GM23338 (cell line): ENCODE results near the gene DSCAML1. TPM values are rescaled to one million over a fixed set of nuclear protein-coding genes. Genes with fewer than 3 reads are reported as not detected.

Experiments used
- ATAC-seq: fragments of 200-7000 bp; cut with Tn5 transposase; 3 replicates; pipeline ENCODE4 v1.9.1; 2020
- DNase-seq: peaks from one replicate; pipeline ENCODE4 v3.0.0-alpha.2; 2015; ENCODE audit warnings: low spot score
- H2AFZ ChIP-seq: fragments of 200-600 bp; sonication (generic); 2 replicates; pipeline ENCODE4 v1.8.0; 2016; ENCODE audit warnings: antibody characterized with exemption, mild to moderate bottlenecking, moderate library complexity
- H3F3A ChIP-seq: fragments of 200-600 bp; sonication (generic); replicated peaks from 2 replicates; pipeline ENCODE4 v1.8.0; 2017; ENCODE audit warnings: antibody characterized with exemption, mixed run types, low read depth
- H3K27ac ChIP-seq: fragments of 200-600 bp; sonication (generic); 2 replicates; pipeline ENCODE4 v1.6.1; 2016; ENCODE audit warnings: low read depth
- H3K27me3 ChIP-seq: fragments of 200-600 bp; sonication (generic); 2 replicates; pipeline ENCODE4 v1.8.0; 2016; ENCODE audit warnings: mild to moderate bottlenecking, mixed run types, moderate library complexity; ENCODE audit not compliant: insufficient read depth
- H3K36me3 ChIP-seq: fragments of 200-600 bp; sonication (generic); 2 replicates; pipeline ENCODE4 v1.8.0; 2016; ENCODE audit warnings: mild to moderate bottlenecking; ENCODE audit not compliant: insufficient read depth
- H3K4me1 ChIP-seq: fragments of 200-600 bp; sonication (generic); 2 replicates; pipeline ENCODE4 v1.8.0; 2016; ENCODE audit warnings: mild to moderate bottlenecking, moderate library complexity; ENCODE audit not compliant: insufficient read depth
- H3K4me2 ChIP-seq: fragments of 200-600 bp; sonication (generic); 2 replicates; pipeline ENCODE4 v1.7.1; 2017; ENCODE audit warnings: mixed run types
- H3K4me3 ChIP-seq: fragments of 200-600 bp; sonication (generic); 2 replicates; pipeline ENCODE4 v1.6.1; 2016; ENCODE audit warnings: mixed run types
- H3K79me2 ChIP-seq: fragments of 200-600 bp; sonication (generic); replicated peaks from 2 replicates; pipeline ENCODE4 v1.8.0; 2017; ENCODE audit warnings: mild to moderate bottlenecking; ENCODE audit not compliant: insufficient read depth
- H3K9me2 ChIP-seq: fragments of 200-600 bp; sonication (generic); 2 replicates; pipeline ENCODE4 v1.8.0; 2017; ENCODE audit not compliant: insufficient read depth
- H4K20me1 ChIP-seq: fragments of 200-600 bp; sonication (generic); replicated peaks from 2 replicates; pipeline ENCODE4 v1.8.0; 2017; ENCODE audit warnings: mild to moderate bottlenecking; ENCODE audit not compliant: insufficient read depth
- H3K27ac Mint-ChIP-seq: 2 replicates; pipeline ENCODE4 v1.8.0; 2020; ENCODE audit warnings: inconsistent platforms, mild to moderate bottlenecking, moderate library complexity, mixed read lengths
- H3K27me3 Mint-ChIP-seq: 3 replicates; pipeline ENCODE4 v1.8.0; 2022; ENCODE audit warnings: low read depth, mild to moderate bottlenecking, moderate library complexity, mixed read lengths, inconsistent platforms; ENCODE audit not compliant: insufficient read depth, poor library complexity
- H3K36me3 Mint-ChIP-seq: 3 replicates; pipeline ENCODE4 v1.8.0; 2021; ENCODE audit warnings: low read depth, mild to moderate bottlenecking, inconsistent platforms, moderate library complexity, mixed read lengths
- H3K4me1 Mint-ChIP-seq: 3 replicates; pipeline ENCODE4 v1.8.0; 2020; ENCODE audit warnings: mild to moderate bottlenecking, inconsistent platforms, mixed read lengths
- H3K4me3 Mint-ChIP-seq: 3 replicates; pipeline ENCODE4 v1.8.0; 2021; ENCODE audit warnings: moderate library complexity, mild to moderate bottlenecking, inconsistent platforms, mixed read lengths
- H3K9me3 Mint-ChIP-seq: 3 replicates; pipeline ENCODE4 v1.8.0; 2020; ENCODE audit warnings: moderate library complexity, mild to moderate bottlenecking, inconsistent platforms, mixed read lengths
- CREB1 ChIP-seq: fragments of 250-450 bp; sonication (Bioruptor Pico); IDR thresholded peaks from 2 replicates; pipeline ENCODE4 v1.5.0; 2020; ENCODE audit warnings: low read depth, mild to moderate bottlenecking, moderate library complexity
- ETS1 ChIP-seq: IDR thresholded peaks from 2 replicates; pipeline ENCODE4 v1.6.1; 2016; ENCODE audit warnings: antibody characterized with exemption
- EZH2 ChIP-seq: fragments of 200-600 bp; sonication (generic); IDR thresholded peaks from one replicate; pipeline ENCODE4 v1.8.0; 2017; ENCODE audit warnings: antibody characterized with exemption, mild to moderate bottlenecking, low read depth; ENCODE audit not compliant: unreplicated experiment
- JUNB ChIP-seq: IDR thresholded peaks from one replicate; pipeline ENCODE4 v1.6.1; 2016; ENCODE audit warnings: antibody characterized with exemption; ENCODE audit not compliant: unreplicated experiment
- NANOG ChIP-seq: IDR thresholded peaks from 2 replicates; pipeline ENCODE4 v1.6.1; 2016; ENCODE audit warnings: antibody characterized with exemption, borderline replicate concordance
- POLR2AphosphoS5 ChIP-seq: IDR thresholded peaks from 2 replicates; pipeline ENCODE4 v1.6.1; 2016; ENCODE audit warnings: antibody characterized with exemption, low read depth
- STAT1 ChIP-seq: IDR thresholded peaks from one replicate; pipeline ENCODE4 v1.6.1; 2016; ENCODE audit warnings: antibody characterized with exemption; ENCODE audit not compliant: unreplicated experiment
- ZNF114 ChIP-seq: fragments of 250-450 bp; sonication (Bioruptor Pico); IDR thresholded peaks from 2 replicates; pipeline ENCODE4 v1.5.0; 2020; ENCODE audit warnings: mild to moderate bottlenecking, moderate library complexity
- ZNF331 ChIP-seq: fragments of 250-450 bp; sonication (Bioruptor Pico); IDR thresholded peaks from 2 replicates; pipeline ENCODE4 v1.5.0; 2020; ENCODE audit warnings: low read depth, mild to moderate bottlenecking, moderate library complexity
- polyA plus RNA-seq: library from polyadenylated mRNA; unstranded; fragments of >200 nt; fragmentation: Nextera tagmentation; extraction: Ambion mirVana; gene quantifications from 2 replicates; pipeline ENCODE4 v1.2.1, GENCODE V29; 2016
- total RNA-seq: library from RNA; depleted of rRNA; stranded (reverse); fragments of >200 nt; shearing (Covaris generic); gene quantifications from 2 replicates; pipeline ENCODE4 v1.2.3, GENCODE V29; 2014
- TF ChIP-seq, protein P1 (sequence below): IDR thresholded peaks from one replicate; pipeline ENCODE4 v1.6.1; 2018; ENCODE audit warnings: antibody characterized with exemption; ENCODE audit not compliant: unreplicated experiment
- TF ChIP-seq, protein P2 (sequence below), 2 experiments: fragments of 200-600 bp in 1 of 2; sonication (generic) in 1 of 2; conservative IDR thresholded peaks; 2 replicates each; pipeline versions ENCODE4 v1.5.1 to v1.6.1; 2016 to 2017; ENCODE audit warnings: antibody characterized with exemption in 2 of 2, low read depth in 2 of 2, mild to moderate bottlenecking in 2 of 2, moderate library complexity in 1 of 2

Gene DSCAML1
- total and polyA plus RNA-seq, 2 experiments from 2014 or later: 0.17 TPM; not detected in 1

DNA sequence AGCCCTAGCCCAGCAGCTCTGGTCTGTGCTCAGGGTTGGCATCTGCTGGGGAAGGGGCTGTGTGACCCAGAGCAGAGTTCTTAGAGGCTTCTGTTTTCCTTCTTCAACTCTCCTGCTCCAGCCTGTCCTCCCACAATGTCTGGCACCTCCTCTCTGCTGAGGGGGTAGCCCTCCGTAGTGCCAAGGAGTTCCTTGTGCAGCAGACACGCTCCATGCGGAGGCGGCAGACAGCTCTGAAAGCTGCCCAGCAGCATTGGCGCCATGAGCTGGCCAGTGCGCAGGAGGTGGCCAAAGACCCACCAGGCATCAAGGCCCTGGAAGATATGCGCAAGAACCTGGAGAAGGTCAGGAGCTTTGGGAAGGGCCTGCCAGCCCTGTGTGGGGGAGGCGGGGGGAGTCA lies 400.0 kb downstream of the DSCAML1 start:
- TF ChIP-seq POLR2AphosphoS5 (no peak), JUNB (no peak), ZNF331 (no peak), EZH2 (no peak)
- Mint-ChIP-seq H3K4me1 (peaks cover 7% of the 10 kb centered on the region; the same call in 1 of the 3 replicates), H3K27me3 (no peaks in the 10 kb centered on the region), H3K9me3 (peaks cover 35% of the 10 kb centered on the region), H3K27ac (no peak overlapping the region), H3K4me3 (no peak overlapping the region), H3K36me3 (peaks cover 77% of the 10 kb centered on the region)
- Histone ChIP-seq H3K4me3 (no peak overlapping the region), H3K36me3 (peaks cover 29% of the 10 kb centered on the region), H3K9me2 (no peaks in the 10 kb centered on the region), H3K27me3 (no peaks in the 10 kb centered on the region), H3K4me1 (no peaks in the 10 kb centered on the region), H3K4me2 (no peak overlapping the region), H2AFZ (no peak overlapping the region), H3K79me2 (no peaks in the 10 kb centered on the region), H3F3A (no peaks in the 10 kb centered on the region), H3K27ac (no peak overlapping the region), H4K20me1 (no peaks in the 10 kb centered on the region)
- no peak for DNase-seq
- no peak for ATAC-seq

GRCh38 chr11:117395476-117395875 lies 401.5 kb downstream of the DSCAML1 start:
- H3K27ac Mint-ChIP-seq: no peak overlapping the region
- TF ChIP-seq, protein P1, sequence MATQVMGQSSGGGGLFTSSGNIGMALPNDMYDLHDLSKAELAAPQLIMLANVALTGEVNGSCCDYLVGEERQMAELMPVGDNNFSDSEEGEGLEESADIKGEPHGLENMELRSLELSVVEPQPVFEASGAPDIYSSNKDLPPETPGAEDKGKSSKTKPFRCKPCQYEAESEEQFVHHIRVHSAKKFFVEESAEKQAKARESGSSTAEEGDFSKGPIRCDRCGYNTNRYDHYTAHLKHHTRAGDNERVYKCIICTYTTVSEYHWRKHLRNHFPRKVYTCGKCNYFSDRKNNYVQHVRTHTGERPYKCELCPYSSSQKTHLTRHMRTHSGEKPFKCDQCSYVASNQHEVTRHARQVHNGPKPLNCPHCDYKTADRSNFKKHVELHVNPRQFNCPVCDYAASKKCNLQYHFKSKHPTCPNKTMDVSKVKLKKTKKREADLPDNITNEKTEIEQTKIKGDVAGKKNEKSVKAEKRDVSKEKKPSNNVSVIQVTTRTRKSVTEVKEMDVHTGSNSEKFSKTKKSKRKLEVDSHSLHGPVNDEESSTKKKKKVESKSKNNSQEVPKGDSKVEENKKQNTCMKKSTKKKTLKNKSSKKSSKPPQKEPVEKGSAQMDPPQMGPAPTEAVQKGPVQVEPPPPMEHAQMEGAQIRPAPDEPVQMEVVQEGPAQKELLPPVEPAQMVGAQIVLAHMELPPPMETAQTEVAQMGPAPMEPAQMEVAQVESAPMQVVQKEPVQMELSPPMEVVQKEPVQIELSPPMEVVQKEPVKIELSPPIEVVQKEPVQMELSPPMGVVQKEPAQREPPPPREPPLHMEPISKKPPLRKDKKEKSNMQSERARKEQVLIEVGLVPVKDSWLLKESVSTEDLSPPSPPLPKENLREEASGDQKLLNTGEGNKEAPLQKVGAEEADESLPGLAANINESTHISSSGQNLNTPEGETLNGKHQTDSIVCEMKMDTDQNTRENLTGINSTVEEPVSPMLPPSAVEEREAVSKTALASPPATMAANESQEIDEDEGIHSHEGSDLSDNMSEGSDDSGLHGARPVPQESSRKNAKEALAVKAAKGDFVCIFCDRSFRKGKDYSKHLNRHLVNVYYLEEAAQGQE: no peak
- TF ChIP-seq NANOG (no peak), CREB1 (CRISPR knock-in tag) (no peak), ZNF331 (no peak), STAT1 (no peak), POLR2AphosphoS5 (no peak), ZNF114 (CRISPR knock-in tag) (no peak), ETS1 (no peak)
- TF ChIP-seq, protein P2, sequence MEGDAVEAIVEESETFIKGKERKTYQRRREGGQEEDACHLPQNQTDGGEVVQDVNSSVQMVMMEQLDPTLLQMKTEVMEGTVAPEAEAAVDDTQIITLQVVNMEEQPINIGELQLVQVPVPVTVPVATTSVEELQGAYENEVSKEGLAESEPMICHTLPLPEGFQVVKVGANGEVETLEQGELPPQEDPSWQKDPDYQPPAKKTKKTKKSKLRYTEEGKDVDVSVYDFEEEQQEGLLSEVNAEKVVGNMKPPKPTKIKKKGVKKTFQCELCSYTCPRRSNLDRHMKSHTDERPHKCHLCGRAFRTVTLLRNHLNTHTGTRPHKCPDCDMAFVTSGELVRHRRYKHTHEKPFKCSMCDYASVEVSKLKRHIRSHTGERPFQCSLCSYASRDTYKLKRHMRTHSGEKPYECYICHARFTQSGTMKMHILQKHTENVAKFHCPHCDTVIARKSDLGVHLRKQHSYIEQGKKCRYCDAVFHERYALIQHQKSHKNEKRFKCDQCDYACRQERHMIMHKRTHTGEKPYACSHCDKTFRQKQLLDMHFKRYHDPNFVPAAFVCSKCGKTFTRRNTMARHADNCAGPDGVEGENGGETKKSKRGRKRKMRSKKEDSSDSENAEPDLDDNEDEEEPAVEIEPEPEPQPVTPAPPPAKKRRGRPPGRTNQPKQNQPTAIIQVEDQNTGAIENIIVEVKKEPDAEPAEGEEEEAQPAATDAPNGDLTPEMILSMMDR (conservative IDR thresholded peaks at IDR 0.05; ENCODE audit: low read depth in 2 of 2): no peak

More at GRCh38 chr11:117395476-117395875, 401.5 kb downstream of the DSCAML1 start:
- ATAC-seq: no peak
- H3K4me1 ChIP-seq: no peaks in the 10 kb centered on the region
- no peaks in the 10 kb centered on the region for H3K27me3 ChIP-seq
- DNase-seq: no peak
- no peaks in the 10 kb centered on the region for H4K20me1 ChIP-seq
- no peak overlapping the region for H3K27ac ChIP-seq
- no peaks in the 10 kb centered on the region for H3K9me2 ChIP-seq
- H3K4me1 Mint-ChIP-seq: no peaks in the 10 kb centered on the region
- H3K36me3 ChIP-seq: peaks cover 26% of the 10 kb centered on the region
- no peak overlapping the region for H2AFZ ChIP-seq
- no peak overlapping the region for H3K4me3 ChIP-seq
- H3K27me3 Mint-ChIP-seq: peaks cover 2% of the 10 kb centered on the region
- peaks cover 34% of the 10 kb centered on the region for H3K9me3 Mint-ChIP-seq
- H3K4me3 Mint-ChIP-seq: no peak overlapping the region
- no peaks in the 10 kb centered on the region for H3K79me2 ChIP-seq
- H3F3A ChIP-seq: no peaks in the 10 kb centered on the region
- no peak overlapping the region for H3K4me2 ChIP-seq
- peaks cover 69% of the 10 kb centered on the region for H3K36me3 Mint-ChIP-seq
